Sigmoid colon (tissue), 7 donors: ENCODE results near the gene ARSD. TPM values are rescaled to one million over a fixed set of nuclear protein-coding genes. Genes with fewer than 3 reads are reported as not detected.

Experiments
- DNase-seq: peaks from one replicate; pipeline ENCODE4 v3.0.0-alpha.2; 2019
- H3K27ac ChIP-seq, 4 donors: fragments of 200-600 bp; sonication (generic); one replicate each; pipeline ENCODE4 v1.5.1; 2016 to 2019; ENCODE audit warnings: mild to moderate bottlenecking in 1 of 4
- H3K27me3 ChIP-seq, 3 donors: fragments of 200-600 bp; sonication (generic); one replicate each; pipeline ENCODE4 v1.5.1; 2019; ENCODE audit warnings: mild to moderate bottlenecking in 1 of 3
- H3K36me3 ChIP-seq, 4 donors: fragments of 200-600 bp; sonication (generic); one replicate each; pipeline ENCODE4 v1.5.1; 2016 to 2019
- H3K4me1 ChIP-seq, 4 donors: fragments of 200-600 bp; sonication (generic); one replicate each; pipeline ENCODE4 v1.5.1; 2017 to 2019
- H3K4me3 ChIP-seq, 4 donors: fragments of 200-600 bp; sonication (generic); one replicate each; pipeline ENCODE4 v1.5.1; 2017 to 2019; ENCODE audit warnings: mild to moderate bottlenecking in 2 of 4, moderate library complexity in 1 of 4
- H3K9me3 ChIP-seq, 4 donors: fragments of 200-600 bp in 3 of 4; sonication (generic) in 3 of 4; one replicate each; pipeline versions ENCODE4 v1.5.1 to v1.6.1; 2013 to 2019
- CTCF ChIP-seq, 4 experiments: fragments of 450-650 bp in 3 of 4; fragments of 200-600 bp in 1 of 4; IDR thresholded peaks; one replicate each; pipeline ENCODE4 v1.5.1; 2016 to 2019; ENCODE audit warnings: antibody characterized with exemption in 4 of 4, mild to moderate bottlenecking in 3 of 4, moderate library complexity in 2 of 4
- EP300 ChIP-seq, 4 donors: sonication (generic); formaldehyde crosslinking; IDR thresholded peaks; one replicate each; pipeline ENCODE4 v1.6.1; 2017; ENCODE audit warnings: antibody characterized with exemption in 4 of 4
- POLR2A ChIP-seq, 2 donors: fragments of 450-650 bp; IDR thresholded peaks; one replicate each; pipeline ENCODE4 v1.6.1; 2016; ENCODE audit warnings: antibody characterized with exemption in 2 of 2, mild to moderate bottlenecking in 2 of 2, moderate library complexity in 2 of 2
- POLR2AphosphoS5 ChIP-seq, 4 donors: sonication (generic); formaldehyde crosslinking; IDR thresholded peaks; one replicate each; pipeline ENCODE4 v1.6.1; 2017; ENCODE audit warnings: antibody characterized with exemption in 4 of 4
- WGBS, 2 donors: extraction: QIAGEN DNeasy Blood & Tissue Kit; methylation state at CpG; one replicate each; pipeline ENCODE4 v1.1.7; 2013; 5-methylcytosine and 5-hydroxymethylcytosine counted together
- intact Hi-C: fragments of 100-400 bp; cut with DNase I; formaldehyde crosslinking; loops from one replicate; pipeline ENCODE4 v1.15.1; 2023
- polyA plus RNA-seq, 3 donors: library from polyadenylated mRNA; stranded (reverse); fragments of 200-250 nt; gene quantifications; one replicate each; pipeline ENCODE4 v1.2.3, GENCODE V29; 2013
- total RNA-seq, 4 donors: library from RNA; depleted of rRNA; stranded (reverse); fragments of >200 nt; gene quantifications; one replicate each; pipeline ENCODE4 v1.1.0, GENCODE V29; 2016
- donor health status: healthy with polysubstance abuse.
- donor health status: Bipolar disorder and iron deficiency.
- donor health status: healthy.

The ARSD gene
- total and polyA plus RNA-seq, 7 donors: 4.2 to 14.4 (median 10.0) TPM

- Histone ChIP-seq H3K27ac (no peak overlapping the region), H3K4me1 (no peaks in the 10 kb centered on the region), H3K4me3 (no peak overlapping the region), H3K27me3 (no peaks in the 10 kb centered on the region), H3K9me3 (no peaks in the 10 kb centered on the region), H3K36me3 (peaks cover 0 to 3% (median 0%) of the 10 kb centered on the region in 4 donors)
- DNase-seq: no peak
- intact Hi-C loops: no loop called here
- TF ChIP-seq CTCF (IDR thresholded peaks at IDR 0.05): no peak
- no peak for TF ChIP-seq POLR2A (IDR thresholded peaks at IDR 0.05)
- TF ChIP-seq EP300 (IDR thresholded peaks at IDR 0.05): no peak
- TF ChIP-seq POLR2AphosphoS5 (IDR thresholded peaks at IDR 0.05): no peak
- 97 to 98% methylated on average over 2 of the region's 2 CpGs for WGBS, 2 donors
Measured at GRCh38 chrX:2908125-2908685, 20.9 kb downstream of the ARSD start.

- intact Hi-C loops: no loop called here
- WGBS, 2 donors: 94 to 96% methylated on average over 27 of the region's 27 CpGs
- Histone ChIP-seq H3K36me3 (peaks cover 0 to 3% (median 0%) of the 10 kb centered on the region in 4 donors), H3K27me3 (no peaks in the 10 kb centered on the region), H3K4me3 (no peak overlapping the region), H3K4me1 (no peaks in the 10 kb centered on the region), H3K27ac (no peak overlapping the region), H3K9me3 (no peaks in the 10 kb centered on the region)
- no peak for DNase-seq
- no peak for TF ChIP-seq POLR2A (IDR thresholded peaks at IDR 0.05)
Measured at GRCh38 chrX:2907295-2907694, 21.8 kb downstream of the ARSD start.

GRCh38 chrX:2903366-2903765 is 25.8 kb downstream of the ARSD start:
- H3K36me3 ChIP-seq: peaks cover 0 to 3% (median 0%) of the 10 kb centered on the region in 4 donors
- no peaks in the 10 kb centered on the region for H3K4me1 ChIP-seq
- no peak for DNase-seq
- no peak overlapping the region for H3K4me3 ChIP-seq
- WGBS, 2 donors: 98% methylated on average over 2 of the region's 2 CpGs
- intact Hi-C loops: no loop called here
- H3K9me3 ChIP-seq: no peaks in the 10 kb centered on the region
- peaks cover 0 to 3% (median 0%) of the 10 kb centered on the region in 3 donors for H3K27me3 ChIP-seq
- H3K27ac ChIP-seq: no peak overlapping the region
- TF ChIP-seq CTCF (IDR thresholded peaks at IDR 0.05) (no peak), POLR2A (IDR thresholded peaks at IDR 0.05) (no peak), POLR2AphosphoS5 (IDR thresholded peaks at IDR 0.05) (no peak), EP300 (IDR thresholded peaks at IDR 0.05) (no peak)

DNA sequence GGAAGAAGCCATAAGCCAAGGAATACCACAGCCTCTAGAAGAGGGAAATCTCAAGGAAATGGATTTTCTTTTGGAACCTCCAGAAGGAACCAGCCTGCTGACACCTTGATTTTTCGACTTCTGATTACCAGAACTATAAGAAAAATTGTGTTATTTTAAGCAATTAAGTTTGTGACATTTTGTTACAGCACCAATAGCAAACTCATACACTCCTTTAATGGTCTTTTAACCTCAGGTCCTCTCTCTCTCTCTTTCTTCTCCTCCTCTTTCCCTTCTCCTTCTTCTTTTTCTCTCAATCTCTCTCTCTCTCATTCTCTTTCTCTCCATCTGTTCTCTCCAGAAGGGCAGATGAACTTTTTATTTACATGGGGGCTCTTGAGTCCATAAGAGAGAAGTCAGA is 26.3 kb downstream of the ARSD start:
- TF ChIP-seq EP300 (IDR thresholded peaks at IDR 0.05) (no peak), POLR2A (IDR thresholded peaks at IDR 0.05) (no peak), CTCF (IDR thresholded peaks at IDR 0.05) (no peak), POLR2AphosphoS5 (IDR thresholded peaks at IDR 0.05) (no peak)
- Histone ChIP-seq H3K9me3 (no peaks in the 10 kb centered on the region), H3K36me3 (peaks cover 0 to 3% (median 0%) of the 10 kb centered on the region in 4 donors), H3K27me3 (peaks cover 0 to 3% (median 0%) of the 10 kb centered on the region in 3 donors), H3K27ac (no peak overlapping the region), H3K4me1 (no peaks in the 10 kb centered on the region), H3K4me3 (no peak overlapping the region)
- intact Hi-C loops: no loop called here
- 95 to 100% methylated on average over 1 of the region's 1 CpG for WGBS, 2 donors
- no peak for DNase-seq

- 92 to 95% methylated on average over 9 of the region's 9 CpGs for WGBS, 2 donors
- Histone ChIP-seq H3K4me1 (no peaks in the 10 kb centered on the region), H3K27me3 (peaks cover 0 to 3% (median 0%) of the 10 kb centered on the region in 3 donors), H3K36me3 (no peaks in the 10 kb centered on the region), H3K27ac (no peak overlapping the region), H3K4me3 (no peak overlapping the region), H3K9me3 (no peaks in the 10 kb centered on the region)
- intact Hi-C loops: no loop called here
- no peak for DNase-seq
- TF ChIP-seq EP300 (IDR thresholded peaks at IDR 0.05) (no peak), CTCF (IDR thresholded peaks at IDR 0.05) (no peak), POLR2AphosphoS5 (IDR thresholded peaks at IDR 0.05) (no peak), POLR2A (IDR thresholded peaks at IDR 0.05) (no peak)
Measured at GRCh38 chrX:2901367-2902036, 27.6 kb downstream of the ARSD start.
